Subcutaneous adipose tissue (tissue), 4 donors: ENCODE results near the gene BMP15. TPM values are rescaled to one million over a fixed set of nuclear protein-coding genes. Genes with fewer than 3 reads are reported as not detected.

Experiments
- total RNA-seq, 4 donors: library from RNA; depleted of rRNA; stranded (reverse); fragments of >200 nt; gene quantifications; one replicate each; pipeline ENCODE4 v1.1.0, GENCODE V29; 2016
- TF ChIP-seq, protein P1 (sequence below): fragments of 450-650 bp; IDR thresholded peaks from one replicate; pipeline ENCODE4 v1.5.1; 2016; ENCODE audit warnings: low read depth, mild to moderate bottlenecking, control low read depth, antibody characterized with exemption, moderate library complexity

Gene BMP15
- total RNA-seq, 4 donors from 2014 or later = not detected

DNA sequence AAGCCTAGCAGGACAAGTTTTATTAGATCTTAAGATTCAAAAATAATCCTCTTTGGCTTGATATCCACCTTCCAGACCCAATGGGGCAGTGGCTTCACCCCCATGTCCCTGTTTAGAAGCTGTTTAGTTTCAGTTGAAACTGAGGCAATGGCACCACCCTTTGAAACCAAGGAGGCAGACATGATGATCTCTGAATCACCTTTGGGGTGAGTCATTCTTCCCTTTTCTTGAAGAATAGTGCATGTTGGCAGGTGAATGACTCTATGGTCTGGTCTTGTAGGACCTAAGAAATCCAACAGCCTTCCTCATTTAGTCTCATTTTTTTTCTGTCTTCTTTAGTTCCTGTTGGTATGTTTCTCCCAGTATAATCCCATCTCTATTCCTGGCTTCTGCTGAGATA, 29.5 kb upstream of the BMP15 start:
- TF ChIP-seq, protein P1, sequence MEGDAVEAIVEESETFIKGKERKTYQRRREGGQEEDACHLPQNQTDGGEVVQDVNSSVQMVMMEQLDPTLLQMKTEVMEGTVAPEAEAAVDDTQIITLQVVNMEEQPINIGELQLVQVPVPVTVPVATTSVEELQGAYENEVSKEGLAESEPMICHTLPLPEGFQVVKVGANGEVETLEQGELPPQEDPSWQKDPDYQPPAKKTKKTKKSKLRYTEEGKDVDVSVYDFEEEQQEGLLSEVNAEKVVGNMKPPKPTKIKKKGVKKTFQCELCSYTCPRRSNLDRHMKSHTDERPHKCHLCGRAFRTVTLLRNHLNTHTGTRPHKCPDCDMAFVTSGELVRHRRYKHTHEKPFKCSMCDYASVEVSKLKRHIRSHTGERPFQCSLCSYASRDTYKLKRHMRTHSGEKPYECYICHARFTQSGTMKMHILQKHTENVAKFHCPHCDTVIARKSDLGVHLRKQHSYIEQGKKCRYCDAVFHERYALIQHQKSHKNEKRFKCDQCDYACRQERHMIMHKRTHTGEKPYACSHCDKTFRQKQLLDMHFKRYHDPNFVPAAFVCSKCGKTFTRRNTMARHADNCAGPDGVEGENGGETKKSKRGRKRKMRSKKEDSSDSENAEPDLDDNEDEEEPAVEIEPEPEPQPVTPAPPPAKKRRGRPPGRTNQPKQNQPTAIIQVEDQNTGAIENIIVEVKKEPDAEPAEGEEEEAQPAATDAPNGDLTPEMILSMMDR = no peak

DNA sequence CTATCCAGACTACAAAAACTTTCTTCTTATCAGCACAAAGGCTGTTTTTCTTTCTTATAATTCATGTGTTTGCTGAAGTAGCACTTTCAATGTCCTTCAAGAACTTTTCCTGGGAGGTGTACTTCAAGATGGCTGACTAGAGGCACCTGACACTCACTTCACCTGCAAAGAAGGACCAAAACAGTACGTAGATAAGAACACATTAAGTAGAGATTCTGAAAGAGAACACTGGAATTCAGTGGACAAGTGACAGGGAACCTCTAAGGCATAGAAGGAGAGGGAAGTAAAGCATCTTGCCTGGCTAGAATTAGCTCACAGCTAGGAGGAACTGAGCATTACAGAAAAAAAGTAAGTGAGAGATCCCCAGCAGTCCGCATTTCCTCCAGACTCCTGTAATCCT, 21.7 kb upstream of the BMP15 start:
- TF ChIP-seq, protein P1 = no peak

DNA sequence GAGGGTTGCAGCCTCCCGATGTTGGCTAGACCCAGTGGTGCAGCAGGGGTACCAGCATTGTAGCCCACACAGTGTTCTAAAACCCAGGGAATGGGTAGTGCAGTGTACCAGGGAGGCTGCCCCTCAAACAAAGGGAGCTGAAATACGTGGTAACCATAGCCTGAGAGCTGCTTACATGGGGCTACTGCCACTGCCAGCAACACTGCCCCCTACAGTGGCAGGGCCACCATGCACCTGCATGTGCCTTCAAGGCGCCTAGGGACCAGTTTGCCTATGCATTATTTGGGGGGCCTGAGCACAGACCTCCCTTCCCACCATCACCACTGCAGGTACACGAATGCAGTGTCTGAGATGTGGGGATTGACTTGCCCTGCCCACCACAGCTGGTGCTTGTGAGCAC, 21.0 kb upstream of the BMP15 start:
- TF ChIP-seq, protein P1 = no peak

DNA sequence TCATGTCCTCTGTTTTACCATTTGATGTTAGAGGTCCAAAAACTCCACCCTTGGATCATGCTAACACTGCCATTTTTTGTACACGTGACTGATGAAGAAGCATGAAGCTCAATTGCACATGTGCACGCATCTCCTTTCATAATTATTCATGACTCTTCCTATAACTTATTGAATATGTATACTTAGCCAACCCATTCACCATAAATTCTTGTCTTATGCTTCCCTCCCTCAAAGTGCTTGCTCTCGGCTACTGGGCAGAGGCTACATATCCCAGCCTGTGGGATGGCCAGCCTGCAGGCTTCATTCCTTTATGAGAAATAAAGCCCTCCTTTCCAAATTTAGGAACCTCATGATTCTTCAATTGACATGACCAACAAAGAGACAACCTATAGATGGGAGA, 17.5 kb upstream of the BMP15 start:
- TF ChIP-seq, protein P1 = no peak

DNA sequence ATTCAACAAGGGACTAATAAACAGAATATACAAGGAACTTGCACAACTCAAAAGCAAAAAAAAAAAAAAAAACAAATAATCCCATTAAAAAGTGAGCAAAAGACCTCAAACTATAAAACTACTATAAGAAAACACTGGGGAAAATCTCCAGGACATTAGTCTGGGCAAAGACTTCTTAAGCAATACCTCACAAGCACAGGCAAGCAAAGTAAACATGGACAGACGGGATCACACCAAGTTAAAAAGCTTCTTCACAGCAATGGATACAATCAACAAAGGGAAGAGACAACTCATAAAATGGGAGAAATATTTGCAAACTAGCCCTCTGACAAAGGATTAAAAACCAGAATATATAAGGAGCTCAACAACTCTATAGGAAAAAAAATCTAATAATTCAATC, 17.1 kb upstream of the BMP15 start:
- TF ChIP-seq, protein P1 = no peak

DNA sequence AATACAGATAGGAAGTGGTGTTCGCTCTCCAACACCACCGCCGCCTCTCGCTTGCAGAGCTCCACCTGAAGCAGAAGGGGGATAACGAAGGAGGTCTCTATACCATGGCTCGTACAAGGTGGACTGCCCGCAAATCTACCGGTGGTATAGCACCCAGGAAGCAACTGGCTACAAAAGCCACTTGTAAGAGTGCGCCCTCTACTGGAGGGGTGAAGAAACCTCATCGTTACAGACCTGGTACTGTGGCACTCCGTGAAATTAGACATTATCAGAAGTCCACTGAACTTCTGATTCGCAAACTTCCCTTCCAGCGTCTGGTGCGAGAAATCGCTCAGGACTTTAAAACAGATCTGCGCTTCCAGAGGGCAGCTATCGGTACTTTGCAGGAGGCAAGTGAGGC, 5.2 kb upstream of the BMP15 start:
- TF ChIP-seq, protein P1 = no peak

DNA sequence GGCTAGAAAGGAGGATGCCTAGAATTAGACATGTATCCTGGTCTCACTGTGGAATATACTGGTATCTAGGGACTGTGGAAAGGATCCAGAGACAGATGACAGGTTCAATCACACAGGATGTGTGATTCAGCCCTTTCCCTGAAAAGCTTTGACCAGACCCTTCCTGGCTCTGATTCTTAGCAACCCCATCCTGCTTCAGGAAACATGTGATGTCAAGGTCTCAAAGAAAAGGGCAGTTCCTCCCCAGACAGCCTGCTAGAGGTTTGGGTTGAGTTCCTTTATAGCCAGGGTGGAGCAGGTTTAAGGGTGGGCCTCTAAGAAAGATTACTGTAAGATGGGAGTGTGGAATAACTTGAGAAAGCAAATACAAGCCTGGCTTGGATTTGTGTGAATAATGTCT, 3.0 kb downstream of the BMP15 start:
- TF ChIP-seq, protein P1 = no peak
